ENCODE measurements around the gene RAB10.
A peak's percentile ranks its signal among the peaks of the same experiment; 100 is the strongest.

The RAB10 gene

DNA sequence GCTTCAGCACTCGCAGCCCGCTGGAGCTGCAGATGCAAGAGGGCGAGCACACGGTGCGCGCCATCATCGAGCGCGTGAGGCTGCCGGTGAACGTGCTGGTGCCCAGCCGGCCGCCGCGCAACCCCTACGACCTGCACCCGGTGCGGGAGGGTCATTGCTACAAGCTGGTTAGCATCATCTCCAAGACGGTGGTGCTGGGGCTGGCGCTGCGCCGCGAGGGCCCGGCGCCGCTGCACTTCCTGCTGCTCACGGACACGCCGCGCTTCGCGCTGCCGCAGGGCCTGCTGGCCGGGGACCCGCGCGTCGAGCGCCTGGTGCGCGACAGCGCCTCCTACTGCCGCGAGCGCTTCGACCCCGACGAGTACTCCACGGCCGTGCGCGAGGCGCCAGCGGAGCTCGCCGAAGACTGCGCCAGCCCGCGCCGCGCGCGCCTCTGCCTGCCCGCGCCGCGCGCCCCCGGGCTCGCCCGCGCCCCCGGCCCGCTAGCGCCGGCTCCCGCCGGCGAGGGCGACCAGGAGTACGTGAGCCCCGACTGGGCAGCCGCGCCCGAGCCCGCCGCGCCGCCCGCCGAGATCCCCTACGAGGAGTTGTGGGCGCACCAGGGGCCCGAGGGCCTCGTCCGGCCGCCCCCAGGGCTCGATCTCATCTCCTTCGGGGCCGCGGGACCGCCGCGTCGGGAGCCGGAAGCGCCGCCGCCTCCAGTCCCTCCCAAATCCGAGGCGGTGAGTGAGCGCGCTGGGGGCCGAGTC, 150.8 kb downstream of the RAB10 start:
- peak; percentile 80 for DNase-seq

GRCh38 chr2:26185304-26185928, 151.5 kb downstream of the RAB10 start:
- DNase-seq: no peak

- no peak for DNase-seq
These were observed 152.3 kb downstream of the RAB10 start for GRCh38 chr2:26185954-26186770.
